Esophagus squamous epithelium (tissue), 4 donors: Measurements from ENCODE around the gene NUP210.

ENCODE experiments used
- CTCF ChIP-seq, 6 experiments: fragments of 450-650 bp in 4 of 6; fragments of 200-600 bp in 2 of 6; sonication (generic) in 2 of 6; IDR thresholded peaks; one replicate each; pipeline ENCODE4 v1.5.1; 2016 to 2019; ENCODE audit warnings: antibody characterized with exemption in 6 of 6, mild to moderate bottlenecking in 4 of 6, moderate library complexity in 4 of 6
- POLR2A ChIP-seq, 4 donors: fragments of 450-650 bp; IDR thresholded peaks; one replicate each; pipeline ENCODE4 v1.6.1; 2017; ENCODE audit warnings: antibody characterized with exemption in 4 of 4, mild to moderate bottlenecking in 4 of 4, moderate library complexity in 3 of 4

DNA sequence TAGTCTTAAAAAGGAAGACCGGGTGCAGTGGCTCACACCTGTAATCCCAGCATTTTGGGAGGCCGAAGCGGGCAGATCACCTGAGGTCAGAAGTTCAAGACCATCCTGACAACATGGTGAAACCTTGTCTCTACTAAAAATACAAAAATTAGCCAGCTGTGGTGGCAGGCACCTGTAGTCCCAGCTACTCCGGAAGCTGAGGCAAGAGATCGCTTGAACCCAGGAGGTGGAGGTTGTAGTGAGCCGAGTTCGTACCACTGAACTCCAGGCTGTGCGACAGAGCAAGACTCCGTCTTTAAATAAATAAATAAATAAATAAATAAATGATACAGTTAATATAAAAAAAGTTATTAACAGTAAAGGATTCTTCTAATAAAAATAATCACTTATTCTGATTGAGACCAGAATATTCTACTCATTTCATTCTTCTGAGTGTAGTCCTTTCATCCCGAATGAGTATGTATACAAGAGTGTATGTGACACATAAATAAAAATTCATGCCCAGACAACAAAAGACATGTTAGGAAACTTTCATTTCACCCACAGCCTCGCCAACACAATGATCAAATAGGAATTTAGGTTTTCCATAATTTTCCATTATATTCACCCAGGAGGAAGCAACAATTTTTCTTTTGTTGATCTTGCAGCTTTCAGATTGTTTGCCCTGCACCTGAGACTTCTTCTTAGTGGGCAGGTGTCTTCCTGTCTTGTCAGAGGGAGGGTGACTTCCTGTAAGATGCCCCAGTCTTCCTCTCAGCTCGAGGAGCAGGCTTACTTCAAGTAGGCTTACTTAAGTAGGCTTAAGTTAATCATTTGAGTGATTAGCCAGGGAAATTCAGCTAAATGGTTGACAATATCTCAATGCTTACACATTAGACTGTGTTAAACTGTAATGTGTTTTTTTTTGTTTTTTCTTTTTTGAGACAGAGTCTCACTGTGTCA lies 7.8 kb upstream of the NUP210 start:
- no peak for TF ChIP-seq CTCF (IDR thresholded peaks at IDR 0.05)
- no peak for TF ChIP-seq POLR2A (IDR thresholded peaks at IDR 0.05)
